HFFc6 (cell line): ENCODE measurements around the gene RELN. TPM values are rescaled to one million over a fixed set of nuclear protein-coding genes. Genes with fewer than 3 reads are reported as not detected.

ENCODE experiments used
- DNase-seq: peaks from one replicate; pipeline ENCODE4 v3.0.0-alpha.2; 2018
- H3K27ac Mint-ChIP-seq: 2 replicates; pipeline ENCODE4 v1.8.0; 2020; ENCODE audit warnings: mild to moderate bottlenecking, mixed read lengths
- H3K27me3 Mint-ChIP-seq: 2 replicates; pipeline ENCODE4 v1.8.0; 2021; ENCODE audit warnings: mild to moderate bottlenecking, moderate library complexity, mixed read lengths; ENCODE audit not compliant: insufficient read depth
- H3K36me3 Mint-ChIP-seq: 2 replicates; pipeline ENCODE4 v1.8.0; 2021; ENCODE audit warnings: low read depth, mixed read lengths
- H3K4me1 Mint-ChIP-seq: 2 replicates; pipeline ENCODE4 v1.8.0; 2020; ENCODE audit warnings: low read depth, mixed read lengths
- H3K4me3 Mint-ChIP-seq: 2 replicates; pipeline ENCODE4 v1.8.0; 2020; ENCODE audit warnings: mild to moderate bottlenecking, moderate library complexity, mixed read lengths
- H3K9me3 Mint-ChIP-seq: 2 replicates; pipeline ENCODE4 v1.8.0; 2020; ENCODE audit warnings: mild to moderate bottlenecking, mixed read lengths
- total RNA-seq, 6 experiments: library from RNA; stranded (reverse); fragmentation: NEBNext Ultra II Directional; extraction: Animal tissue kit (Norgen Biotek cat#: 25700); gene quantifications; 2 replicates in 1 of 6; 3 replicates in 5 of 6; pipeline ENCODE4 v1.2.3, GENCODE V29; 2021
- TF ChIP-seq, protein P1 (sequence below): fragments of 200-600 bp; sonication (generic); IDR thresholded peaks from 2 replicates; pipeline ENCODE4 v1.5.0; 2021; ENCODE audit warnings: antibody characterized with exemption, mild to moderate bottlenecking

The RELN gene
- total RNA-seq, 6 experiments from 2014 or later: 0.02 to 0.24 (median 0.03) TPM

DNA sequence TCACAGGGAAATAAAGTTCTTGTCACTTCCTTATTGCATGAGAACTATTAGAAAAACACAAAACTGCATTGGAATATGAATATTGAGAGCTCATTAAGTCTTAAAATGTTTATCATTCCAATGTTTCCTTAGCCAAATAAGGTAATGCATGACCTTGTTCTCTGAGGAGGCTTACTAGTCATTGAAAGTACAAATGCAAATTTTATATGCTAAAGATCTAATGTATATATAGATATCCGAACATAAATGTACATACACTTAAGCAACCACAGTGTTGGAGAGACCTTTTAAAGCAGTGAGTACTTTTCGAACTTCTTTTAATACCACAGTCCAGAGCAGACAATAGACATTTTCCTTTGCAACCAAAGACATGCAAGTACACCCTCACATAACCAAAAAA, 96.1 kb downstream of the RELN start:
- Mint-ChIP-seq H3K27me3 (no peaks in the 10 kb centered on the region; the same call in none of the 2 replicates), H3K4me3 (no peak overlapping the region), H3K9me3 (no peaks in the 10 kb centered on the region), H3K4me1 (no peaks in the 10 kb centered on the region), H3K36me3 (no peaks in the 10 kb centered on the region), H3K27ac (no peak overlapping the region)
- TF ChIP-seq, protein P1, sequence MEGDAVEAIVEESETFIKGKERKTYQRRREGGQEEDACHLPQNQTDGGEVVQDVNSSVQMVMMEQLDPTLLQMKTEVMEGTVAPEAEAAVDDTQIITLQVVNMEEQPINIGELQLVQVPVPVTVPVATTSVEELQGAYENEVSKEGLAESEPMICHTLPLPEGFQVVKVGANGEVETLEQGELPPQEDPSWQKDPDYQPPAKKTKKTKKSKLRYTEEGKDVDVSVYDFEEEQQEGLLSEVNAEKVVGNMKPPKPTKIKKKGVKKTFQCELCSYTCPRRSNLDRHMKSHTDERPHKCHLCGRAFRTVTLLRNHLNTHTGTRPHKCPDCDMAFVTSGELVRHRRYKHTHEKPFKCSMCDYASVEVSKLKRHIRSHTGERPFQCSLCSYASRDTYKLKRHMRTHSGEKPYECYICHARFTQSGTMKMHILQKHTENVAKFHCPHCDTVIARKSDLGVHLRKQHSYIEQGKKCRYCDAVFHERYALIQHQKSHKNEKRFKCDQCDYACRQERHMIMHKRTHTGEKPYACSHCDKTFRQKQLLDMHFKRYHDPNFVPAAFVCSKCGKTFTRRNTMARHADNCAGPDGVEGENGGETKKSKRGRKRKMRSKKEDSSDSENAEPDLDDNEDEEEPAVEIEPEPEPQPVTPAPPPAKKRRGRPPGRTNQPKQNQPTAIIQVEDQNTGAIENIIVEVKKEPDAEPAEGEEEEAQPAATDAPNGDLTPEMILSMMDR: no peak
- no peak for DNase-seq

- Mint-ChIP-seq H3K27ac (no peak overlapping the region), H3K9me3 (no peaks in the 10 kb centered on the region), H3K27me3 (no peaks in the 10 kb centered on the region; the same call in 1 of the 2 replicates), H3K4me3 (no peak overlapping the region), H3K4me1 (no peaks in the 10 kb centered on the region), H3K36me3 (no peaks in the 10 kb centered on the region)
- TF ChIP-seq, protein P1: no peak
- no peak for DNase-seq
These were observed 100.0 kb downstream of the RELN start for GRCh38 chr7:103889451-103889850.

DNA sequence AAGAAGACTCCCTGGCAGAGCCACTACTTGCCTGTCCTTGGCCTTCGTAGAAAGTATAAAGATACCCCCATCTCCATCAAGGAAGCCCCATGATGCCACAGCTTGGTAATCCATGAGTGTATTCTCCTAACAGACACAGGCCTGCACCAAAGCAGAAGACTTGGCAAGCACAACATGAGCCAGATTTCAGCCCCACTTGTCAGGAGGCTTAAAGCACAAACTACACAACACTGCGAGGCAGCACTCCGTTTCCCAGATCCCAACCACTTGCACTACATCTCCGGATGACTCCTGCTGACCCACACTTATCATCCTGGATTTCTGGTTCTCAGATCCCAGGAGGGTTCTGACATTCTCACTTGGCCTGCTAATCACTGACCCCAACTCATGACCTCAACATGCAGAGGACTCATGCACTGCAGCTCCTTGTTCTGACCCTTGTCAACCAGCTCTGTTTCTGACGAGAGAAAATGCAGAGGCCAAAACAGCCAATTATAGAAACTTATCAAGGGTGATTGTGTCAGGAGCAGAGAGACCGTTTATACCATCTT, 100.8 kb downstream of the RELN start:
- Mint-ChIP-seq H3K27me3 (no peaks in the 10 kb centered on the region; the same call in 1 of the 2 replicates), H3K36me3 (no peaks in the 10 kb centered on the region), H3K9me3 (no peaks in the 10 kb centered on the region), H3K4me3 (no peak overlapping the region), H3K4me1 (no peaks in the 10 kb centered on the region), H3K27ac (no peak overlapping the region)
- TF ChIP-seq, protein P1: no peak
- no peak for DNase-seq

DNA sequence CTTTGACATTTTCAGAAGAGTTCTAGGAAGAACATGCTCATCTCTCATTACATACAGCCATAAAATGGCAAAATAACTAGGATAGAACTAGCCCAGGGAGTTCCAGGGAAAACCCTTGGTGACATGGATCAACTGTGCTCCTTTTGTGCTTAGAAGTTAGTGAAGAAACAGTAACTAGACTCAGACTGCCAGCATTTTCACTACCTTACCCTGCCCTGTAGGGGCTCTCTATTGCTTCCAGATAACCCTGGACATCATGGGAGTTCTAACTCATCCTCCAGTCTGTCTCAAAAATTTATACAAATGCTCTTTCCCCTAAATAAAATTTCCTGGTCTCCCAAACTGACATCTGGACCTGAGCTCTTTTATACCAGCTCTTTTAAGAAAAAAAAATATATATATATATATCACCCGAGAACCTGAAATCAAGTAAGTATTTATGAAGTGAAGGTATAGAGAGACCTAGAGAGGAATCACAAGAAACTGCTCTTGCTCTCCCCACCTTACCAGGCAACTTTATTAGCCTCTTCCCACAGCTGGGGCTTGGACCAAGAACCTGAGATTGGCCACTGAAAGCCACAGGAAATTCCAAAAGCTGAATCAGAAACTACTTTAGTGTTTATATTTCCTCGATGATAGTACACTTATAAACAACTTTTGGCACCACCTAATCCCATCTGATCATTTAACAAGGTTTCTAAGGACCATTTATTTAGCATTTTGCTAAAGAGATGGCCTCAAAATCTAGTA, 101.4 kb downstream of the RELN start:
- no peak for DNase-seq
- Mint-ChIP-seq H3K9me3 (no peaks in the 10 kb centered on the region), H3K27me3 (no peaks in the 10 kb centered on the region; the same call in 1 of the 2 replicates), H3K36me3 (no peaks in the 10 kb centered on the region), H3K4me3 (no peak overlapping the region), H3K27ac (no peak overlapping the region), H3K4me1 (no peaks in the 10 kb centered on the region)
- TF ChIP-seq, protein P1: no peak

- Mint-ChIP-seq H3K27ac (no peak overlapping the region), H3K4me3 (no peak overlapping the region), H3K9me3 (no peaks in the 10 kb centered on the region), H3K27me3 (no peaks in the 10 kb centered on the region; the same call in 1 of the 2 replicates), H3K36me3 (no peaks in the 10 kb centered on the region), H3K4me1 (no peaks in the 10 kb centered on the region)
- no peak for DNase-seq
- TF ChIP-seq, protein P1: no peak
These were observed 102.4 kb downstream of the RELN start for GRCh38 chr7:103887050-103887449.
